Activated T-helper 1 cell treated with Interleukin-2 at 50 U/mL for 16 hours (primary cell): ENCODE data around the gene KIF18B.

Experiments
- DNase-seq: peaks from one replicate; pipeline ENCODE4 v3.0.0-alpha.2; 2020; ENCODE audit warnings: low read depth

Gene KIF18B

DNA sequence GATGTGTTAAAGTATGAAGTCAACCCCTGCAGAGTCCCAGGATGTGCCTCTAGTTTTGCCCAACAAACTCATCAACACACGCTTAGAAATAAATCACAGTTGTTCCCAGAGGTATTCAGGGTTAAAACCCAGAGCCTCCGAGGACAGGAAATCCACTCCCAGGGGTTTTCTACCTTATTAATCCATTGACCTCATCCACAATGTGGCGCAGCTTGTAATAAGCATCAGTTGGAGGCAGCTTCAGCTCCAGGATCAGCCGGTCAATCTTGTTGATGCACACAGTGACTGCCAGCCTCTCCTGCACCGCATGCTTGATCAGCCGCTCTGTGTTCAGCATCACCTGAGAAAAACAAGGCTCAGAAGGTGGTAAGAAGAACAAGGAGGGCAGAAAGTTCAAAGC, 71.8 kb downstream of the KIF18B start:
- no peak for DNase-seq
